SK-N-SH (cell line): ENCODE data around the gene MRPL49. TPM values are rescaled to one million over a fixed set of nuclear protein-coding genes. Genes with fewer than 3 reads are reported as not detected.

Experiments
- CTCF ChIA-PET: fragments of 300-600, 350-600 bp; formaldehyde crosslinking; extraction: SDS; loops from one replicate; lab custom pipeline; 2021; lab: Yijun Ruan, JAX
- POLR2A ChIA-PET: fragments of 350-600 bp; sonication (Branson Sonifier 250); formaldehyde crosslinking; extraction: SDS; loops from one replicate; lab custom pipeline; 2020; ENCODE audit warnings: antibody characterized with exemption, inconsistent platforms; lab: Yijun Ruan, JAX
- DNase-seq: peaks from one replicate; pipeline ENCODE4 v3.0.0; 2012
- H2AFZ ChIP-seq: fragments of 200-600 bp; sonication (generic); 2 replicates; pipeline ENCODE4 v1.8.1; 2016; ENCODE audit warnings: antibody characterized with exemption, mild to moderate bottlenecking, low read depth
- H3F3A ChIP-seq: fragments of 200-600 bp; sonication (generic); replicated peaks from 2 replicates; pipeline ENCODE3; 2016; ENCODE audit warnings: antibody characterized with exemption, mild to moderate bottlenecking; ENCODE audit not compliant: insufficient read depth
- H3K27ac ChIP-seq, 2 experiments: fragments of 200-500 bp in 1 of 2; fragments of 200-600 bp in 1 of 2; sonication (Bioruptor generic) in 1 of 2; sonication (generic), shearing (Covaris generic) in 1 of 2; 2 replicates each; pipeline versions ENCODE4 v1.5.1 to v1.6.1; 2014 to 2016; ENCODE audit warnings: low read depth in 2 of 2, inconsistent platforms in 1 of 2, low read length in 1 of 2, mild to moderate bottlenecking in 1 of 2, mixed read lengths in 1 of 2
- H3K27me3 ChIP-seq: fragments of 200-600 bp; sonication (generic), shearing (Covaris generic); 2 replicates; pipeline ENCODE4 v1.6.1; 2016; ENCODE audit warnings: mixed run types; ENCODE audit not compliant: insufficient read depth
- H3K36me3 ChIP-seq, 2 experiments: fragments of 200-500 bp in 1 of 2; fragments of 200-600 bp in 1 of 2; sonication (Bioruptor generic) in 1 of 2; sonication (generic) in 1 of 2; replicated peaks in 1 of 2; 2 replicates each; pipeline versions ENCODE3 to v1.5.1; 2014 to 2016; ENCODE audit warnings: low read length in 1 of 2, mild to moderate bottlenecking in 1 of 2; ENCODE audit not compliant: insufficient read depth in 2 of 2, control insufficient read depth in 1 of 2
- H3K4me1 ChIP-seq, 2 experiments: fragments of 200-500 bp in 1 of 2; fragments of 200-600 bp in 1 of 2; sonication (Bioruptor generic) in 1 of 2; sonication (generic), shearing (Covaris generic) in 1 of 2; 2 replicates each; pipeline versions ENCODE4 v1.5.1 to v1.6.1; 2014 to 2016; ENCODE audit warnings: low read depth in 1 of 2, low read length in 1 of 2, mixed run types in 1 of 2; ENCODE audit not compliant: insufficient read depth in 2 of 2, control insufficient read depth in 1 of 2
- H3K4me2 ChIP-seq: fragments of 200-600 bp; sonication (generic), shearing (Covaris generic); 2 replicates; pipeline ENCODE4 v1.6.1; 2017; ENCODE audit warnings: mixed run types
- H3K4me3 ChIP-seq, 2 experiments: fragments of 200-500 bp in 1 of 2; fragments of 200-600 bp in 1 of 2; sonication (Bioruptor generic) in 1 of 2; sonication (generic), shearing (Covaris generic) in 1 of 2; 2 replicates each; pipeline versions ENCODE4 v1.5.1 to v1.8.1; 2014 to 2016; ENCODE audit warnings: low read depth in 2 of 2, inconsistent platforms in 1 of 2, low read length in 1 of 2, mild to moderate bottlenecking in 1 of 2, mixed read lengths in 1 of 2, moderate library complexity in 1 of 2
- H3K79me2 ChIP-seq: fragments of 200-600 bp; sonication (generic); 2 replicates; pipeline ENCODE4 v1.8.1; 2017; ENCODE audit warnings: mild to moderate bottlenecking; ENCODE audit not compliant: insufficient read depth
- H3K9ac ChIP-seq: fragments of 200-600 bp; sonication (generic); 2 replicates; pipeline ENCODE4 v1.6.1; 2017; ENCODE audit warnings: mixed run types
- H3K9me2 ChIP-seq: fragments of 200-600 bp; sonication (generic); 2 replicates; pipeline ENCODE4 v1.6.1; 2017; ENCODE audit warnings: mixed run types
- H3K9me3 ChIP-seq: fragments of 200-600 bp; sonication (generic); 2 replicates; pipeline ENCODE4 v1.6.1; 2017; ENCODE audit warnings: mixed run types, mild to moderate bottlenecking, moderate library complexity
- H4K20me1 ChIP-seq: fragments of 200-600 bp; sonication (generic); 2 replicates; pipeline ENCODE4 v1.6.1; 2017; ENCODE audit warnings: mild to moderate bottlenecking, mixed run types; ENCODE audit not compliant: insufficient read depth
- CTCF ChIP-seq: fragments of 200-600 bp; sonication (generic); IDR thresholded peaks from 2 replicates; pipeline ENCODE4 v1.6.1; 2017; ENCODE audit warnings: antibody characterized with exemption, mild to moderate bottlenecking, moderate library complexity
- ELF1 ChIP-seq: IDR thresholded peaks from 2 replicates; pipeline ENCODE4 v1.4.0; 2012
- EP300 ChIP-seq, 2 experiments: IDR thresholded peaks; 2 replicates each; pipeline versions ENCODE4 v1.4.0 to v1.6.1; 2012; ENCODE audit warnings: borderline replicate concordance in 1 of 2, low read depth in 1 of 2, low read length in 1 of 2
- FOXJ3 ChIP-seq: sonication (generic); formaldehyde crosslinking; IDR thresholded peaks from 2 replicates; pipeline ENCODE4 v1.5.1; 2020; ENCODE audit warnings: mild to moderate bottlenecking, missing genetic modification reagents
- FOXM1 ChIP-seq: IDR thresholded peaks from 2 replicates; pipeline ENCODE4 v1.4.0; 2012; ENCODE audit warnings: low read depth, mild to moderate bottlenecking
- IRF3 ChIP-seq: fragments of 150-350 bp; IDR thresholded peaks from 2 replicates; pipeline ENCODE4 v1.6.1; 2016; ENCODE audit warnings: mild to moderate bottlenecking, low read depth, low read length
- MEF2A ChIP-seq: IDR thresholded peaks from 2 replicates; pipeline ENCODE4 v1.4.0; 2012; ENCODE audit warnings: low read depth, borderline replicate concordance
- MXI1 ChIP-seq: IDR thresholded peaks from 2 replicates; pipeline ENCODE4 v1.6.1; 2012; ENCODE audit warnings: mild to moderate bottlenecking, low read depth, low read length, improper control_type of control experiment
- NRF1 ChIP-seq: IDR thresholded peaks from 2 replicates; pipeline ENCODE4 v1.6.1; 2012; ENCODE audit warnings: low read depth, mild to moderate bottlenecking, low read length
- POLR2AphosphoS5 ChIP-seq: IDR thresholded peaks from 2 replicates; pipeline ENCODE4 v1.6.1; 2012; ENCODE audit warnings: low read depth, low read length
- RFX5 ChIP-seq: IDR thresholded peaks from 2 replicates; pipeline ENCODE4 v1.6.1; 2012; ENCODE audit warnings: mild to moderate bottlenecking, improper control_type of control experiment, low read length
- RXRA ChIP-seq: IDR thresholded peaks from 2 replicates; pipeline ENCODE4 v1.4.0; 2012; ENCODE audit warnings: low read depth, mild to moderate bottlenecking, borderline replicate concordance
- SIN3A ChIP-seq: IDR thresholded peaks from 2 replicates; pipeline ENCODE4 v1.6.1; 2012; ENCODE audit warnings: low read depth, mild to moderate bottlenecking, low read length, moderate library complexity, borderline replicate concordance
- TAF1 ChIP-seq: IDR thresholded peaks from 2 replicates; pipeline ENCODE4 v1.6.1; 2012; ENCODE audit warnings: low read depth, mild to moderate bottlenecking, low read length, moderate library complexity, borderline replicate concordance
- TCF12 ChIP-seq: IDR thresholded peaks from 2 replicates; pipeline ENCODE4 v1.4.0; 2012
- TEAD4 ChIP-seq: IDR thresholded peaks from 2 replicates; pipeline ENCODE4 v1.4.0; 2012; ENCODE audit warnings: mild to moderate bottlenecking, borderline replicate concordance; ENCODE audit not compliant: insufficient read depth
- USF1 ChIP-seq: IDR thresholded peaks from 2 replicates; pipeline ENCODE4 v1.4.0; 2012; ENCODE audit warnings: low read depth, borderline replicate concordance
- WGBS: methylation state at CpG from one replicate; pipeline ENCODE4 v1.1.6; 2017; ENCODE audit warnings: low lambda C conversion rate; 5-methylcytosine and 5-hydroxymethylcytosine counted together
- polyA plus RNA-seq, 3 experiments: library from polyadenylated mRNA; depleted of rRNA; stranded (reverse); fragments of >200 nt; gene quantifications; 2 replicates each; pipeline ENCODE4 v1.2.3, GENCODE V29; 2012

Gene MRPL49
- polyA plus RNA-seq, 1 of the 3 experiments (the other 2 are of a cell fraction), result 56.7 TPM

- no peak for DNase-seq
- no peaks in the 10 kb centered on the region for H3K27me3 ChIP-seq
Observed at GRCh38 chr11:65111159-65111743, 10.9 kb upstream of the MRPL49 start.

GRCh38 chr11:65111744-65112545 lies 10.2 kb upstream of the MRPL49 start, which contains the start of gene TM7SF2:
Gene TM7SF2, plus strand, starts transcription at chr11:65111872. Its CDS starts 144 bp downstream, at chr11:65112016.
- Histone ChIP-seq H2AFZ (no peak within 1 kb of the TSS), H3K9ac (peak within 1 kb of the TSS; percentile 38), H3F3A (peaks cover 13% of the 10 kb centered on the region), H3K27me3 (no peaks in the 10 kb centered on the region), H3K27ac (peak within 1 kb of the TSS in 1 of 2 experiments; percentile 89; a peak in 2 of 4 replicates), H3K9me2 (no peaks in the 10 kb centered on the region), H3K36me3 (peaks cover 7 to 31% of the 10 kb centered on the region in 2 experiments), H3K4me1 (peaks cover 14 to 52% of the 10 kb centered on the region in 2 experiments; a peak in 3 of 4 replicates), H3K9me3 (no peaks in the 10 kb centered on the region), H3K4me2 (peak within 1 kb of the TSS; percentile 93), H4K20me1 (peaks cover 6% of the 10 kb centered on the region; the same call in 1 of the 2 replicates), H3K4me3 (peak within 1 kb of the TSS; percentile 64 to 83), H3K79me2 (peaks cover 16% of the 10 kb centered on the region)
- CTCF ChIA-PET, result interaction anchor here (0.6 to 6.1 kb wide), 37 partner anchors 9 to 799 kb away, joined by 3 to 150 read pairs (median 3); partner anchors contain the start of genes ARL2, CAPN1, FAU and MRPL49
- DNase-seq, result peak; percentile 98
- WGBS, result 1% methylated on average over 17 of the region's 64 CpGs
- POLR2A ChIA-PET, result interaction anchor here (0.6 to 4.1 kb wide), 13 partner anchors 9 to 230 kb away, joined by 3 to 27 read pairs (median 4); partner anchors contain the start of genes ARL2, FAU and MRPL49
- TF ChIP-seq CTCF (no peak), RXRA (no peak), IRF3 (peak; percentile 18; the same call in 1 of the 2 replicates), SIN3A (no peak; the same call in 1 of the 2 replicates), MXI1 (no peak; the same call in none of the 2 replicates), RFX5 (peak; percentile 72), POLR2AphosphoS5 (peak; percentile 99), TEAD4 (no peak), MEF2A (no peak), TAF1 (peak; percentile 89), NRF1 (no peak), FOXM1 (no peak), TCF12 (peak; percentile 6; the same call in 1 of the 2 replicates), USF1 (no peak)

More at GRCh38 chr11:65111159-65111743, 10.9 kb upstream of the MRPL49 start:
- no peaks in the 10 kb centered on the region for H3K9me2 ChIP-seq
- ChIA-PET POLR2A (interaction anchor here (0.6 to 4.1 kb wide), 12 partner anchors 8 to 230 kb away, joined by 3 to 27 read pairs (median 6); partner anchors contain the start of genes FAU, MRPL49 and VPS51), CTCF (interaction anchor here (0.6 to 6.1 kb wide), 29 partner anchors 10 to 322 kb away, joined by 3 to 150 read pairs (median 3); partner anchors contain the start of genes ARL2, CAPN1, FAU and MRPL49)
- H3F3A ChIP-seq, result peaks cover 13% of the 10 kb centered on the region
- peak overlapping the region in 1 of 2 experiments; percentile 8; a peak in 1 of 4 replicates for H3K27ac ChIP-seq
- peaks cover 6 to 31% of the 10 kb centered on the region in 2 experiments for H3K36me3 ChIP-seq
- peaks cover 6% of the 10 kb centered on the region; the same call in 1 of the 2 replicates for H4K20me1 ChIP-seq
- no peak overlapping the region for H3K4me3 ChIP-seq
- H3K4me2 ChIP-seq, result peak overlapping the region; percentile 93; the same call in 1 of the 2 replicates
- H3K79me2 ChIP-seq, result peaks cover 12% of the 10 kb centered on the region
- no peaks in the 10 kb centered on the region for H3K9me3 ChIP-seq
- WGBS, result 84% methylated on average over 18 of the region's 31 CpGs
- peaks cover 9 to 46% of the 10 kb centered on the region in 2 experiments; a peak in 3 of 4 replicates for H3K4me1 ChIP-seq
- no peak overlapping the region for H2AFZ ChIP-seq
- no peak overlapping the region for H3K9ac ChIP-seq
- no peak for TF ChIP-seq EP300 (IDR thresholded peaks at IDR 0.05; ENCODE audit: borderline replicate concordance in 1 of 2, low read depth in 1 of 2, low read length in 1 of 2)
- TF ChIP-seq ELF1, result no peak
- TF ChIP-seq MXI1, result peak; percentile 80; the same call in 1 of the 2 replicates
- TF ChIP-seq FOXJ3 (CRISPR knock-in tag), result no peak
